NT2/D1 (cell line): ENCODE data around the gene MRTO4.
"Not testable (repeated sequence)": the region's sequence is repeated elsewhere in the genome, so short reads cannot be mapped to it uniquely, and the experiment has no call there.

Experiments
- DNase-seq: peaks from one replicate; pipeline ENCODE4 v3.0.0-alpha.2; 2011; ENCODE audit warnings: low read depth, low spot score
- H3K27me3 ChIP-seq: 2 replicates; pipeline ENCODE4 v1.6.0; 2011; ENCODE audit warnings: mild to moderate bottlenecking; ENCODE audit not compliant: insufficient read length, insufficient read depth
- H3K36me3 ChIP-seq: 2 replicates; pipeline ENCODE4 v1.6.1; 2011; ENCODE audit warnings: mild to moderate bottlenecking, low read length, mixed read lengths; ENCODE audit not compliant: insufficient read depth, insufficient read length
- H3K4me1 ChIP-seq: 2 replicates; pipeline ENCODE4 v1.5.1; 2011; ENCODE audit not compliant: insufficient read depth, insufficient read length
- H3K4me3 ChIP-seq: 2 replicates; pipeline ENCODE4 v1.5.1; 2011; ENCODE audit warnings: low read depth; ENCODE audit not compliant: insufficient read length
- H3K9ac ChIP-seq: 2 replicates; pipeline ENCODE4 v1.6.0; 2011; ENCODE audit warnings: low read depth; ENCODE audit not compliant: insufficient read length
- H3K9me3 ChIP-seq: 2 replicates; pipeline ENCODE4 v1.5.1; 2011; ENCODE audit warnings: mild to moderate bottlenecking, low read length; ENCODE audit not compliant: insufficient read depth
- SUZ12 ChIP-seq: IDR thresholded peaks from 2 replicates; pipeline ENCODE4 v1.6.1; 2011; ENCODE audit not compliant: insufficient read length, insufficient read depth; ENCODE audit errors: extremely low read depth
- YY1 ChIP-seq: IDR thresholded peaks from 2 replicates; pipeline ENCODE4 v1.6.1; 2011; ENCODE audit not compliant: insufficient read length, insufficient read depth
- ZNF274 ChIP-seq: IDR thresholded peaks from 2 replicates; pipeline ENCODE4 v1.6.1; 2011; ENCODE audit warnings: mild to moderate bottlenecking, low read depth, low read length

The MRTO4 gene

GRCh38 chr1:19219451-19219850 lies 32.2 kb upstream of the MRTO4 start:
- no peak for DNase-seq
- no peaks in the 10 kb centered on the region for H3K9me3 ChIP-seq
- no peaks in the 10 kb centered on the region for H3K27me3 ChIP-seq
- H3K9ac ChIP-seq: no peak overlapping the region
- no peak overlapping the region for H3K4me3 ChIP-seq
- H3K4me1 ChIP-seq: no peaks in the 10 kb centered on the region
- H3K36me3 ChIP-seq: peaks cover 89% of the 10 kb centered on the region
- TF ChIP-seq ZNF274 (no peak), YY1 (no peak), SUZ12 (no peak)

GRCh38 chr1:19220080-19220846 lies 31.3 kb upstream of the MRTO4 start:
- H3K27me3 ChIP-seq: no peaks in the 10 kb centered on the region
- no peak for DNase-seq
- H3K36me3 ChIP-seq: peaks cover 86% of the 10 kb centered on the region
- no peak overlapping the region for H3K4me3 ChIP-seq
- H3K9ac ChIP-seq: no peak overlapping the region
- no peak for TF ChIP-seq SUZ12
- TF ChIP-seq ZNF274: no peak
- TF ChIP-seq YY1: no peak
- no peaks in the 10 kb centered on the region for H3K9me3 ChIP-seq
- H3K4me1 ChIP-seq: no peaks in the 10 kb centered on the region

- H3K9me3 ChIP-seq: no peaks in the 10 kb centered on the region
- DNase-seq: no peak
- H3K9ac ChIP-seq: no peak overlapping the region
- H3K27me3 ChIP-seq: no peaks in the 10 kb centered on the region
- no peak overlapping the region for H3K4me3 ChIP-seq
- no peaks in the 10 kb centered on the region for H3K4me1 ChIP-seq
- peaks cover 91% of the 10 kb centered on the region for H3K36me3 ChIP-seq
- TF ChIP-seq YY1 (no peak), ZNF274 (no peak), SUZ12 (no peak)
Observed at GRCh38 chr1:19220991-19221390, 30.6 kb upstream of the MRTO4 start.

- TF ChIP-seq SUZ12: no peak
- TF ChIP-seq ZNF274: no peak
- TF ChIP-seq YY1: no peak
- Histone ChIP-seq H3K4me3 (no peak overlapping the region), H3K27me3 (no peaks in the 10 kb centered on the region), H3K36me3 (peaks cover 90% of the 10 kb centered on the region), H3K9ac (no peak overlapping the region), H3K4me1 (no peaks in the 10 kb centered on the region), H3K9me3 (no peaks in the 10 kb centered on the region)
- no peak for DNase-seq
Observed at GRCh38 chr1:19222573-19222972, 29.0 kb upstream of the MRTO4 start.

GRCh38 chr1:19222979-19223824 lies 28.4 kb upstream of the MRTO4 start:
- peaks cover 86% of the 10 kb centered on the region for H3K36me3 ChIP-seq
- no peak overlapping the region for H3K4me3 ChIP-seq
- H3K4me1 ChIP-seq: no peaks in the 10 kb centered on the region

GRCh38 chr1:19229229-19229628 lies 22.4 kb upstream of the MRTO4 start:
- Histone ChIP-seq H3K27me3 (no peaks in the 10 kb centered on the region), H3K4me3 (no peak overlapping the region), H3K9ac (no peak overlapping the region), H3K9me3 (no peaks in the 10 kb centered on the region), H3K36me3 (peaks cover 83% of the 10 kb centered on the region), H3K4me1 (no peaks in the 10 kb centered on the region)
- TF ChIP-seq ZNF274: no peak
- no peak for TF ChIP-seq SUZ12
- TF ChIP-seq YY1: no peak
- DNase-seq: no peak

More at GRCh38 chr1:19222979-19223824, 28.4 kb upstream of the MRTO4 start:
- no peaks in the 10 kb centered on the region for H3K9me3 ChIP-seq
- DNase-seq: no peak
- no peak for TF ChIP-seq YY1
- TF ChIP-seq ZNF274: no peak
- no peak for TF ChIP-seq SUZ12
- H3K9ac ChIP-seq: no peak overlapping the region
- no peaks in the 10 kb centered on the region for H3K27me3 ChIP-seq

- TF ChIP-seq ZNF274: no peak
- no peak for TF ChIP-seq SUZ12
- DNase-seq: no peak
- Histone ChIP-seq H3K4me3 (no peak overlapping the region), H3K27me3 (no peaks in the 10 kb centered on the region), H3K9ac (no peak overlapping the region), H3K36me3 (peaks cover 83% of the 10 kb centered on the region), H3K4me1 (no peaks in the 10 kb centered on the region), H3K9me3 (no peaks in the 10 kb centered on the region)
Observed at GRCh38 chr1:19229828-19230325, 21.7 kb upstream of the MRTO4 start.

GRCh38 chr1:19231736-19232523 lies 19.7 kb upstream of the MRTO4 start:
- H3K36me3 ChIP-seq: peaks cover 73% of the 10 kb centered on the region
- H3K9me3 ChIP-seq, H3K9ac ChIP-seq, H3K4me3 ChIP-seq, H3K27me3 ChIP-seq, DNase-seq, H3K4me1 ChIP-seq: not testable (repeated sequence)
